Measurements from ENCODE around the gene TJP2. TPM values are rescaled to one million over a fixed set of nuclear protein-coding genes. Genes with fewer than 3 reads are reported as not detected.

The TJP2 gene
- 18.3 and 19.3 TPM in 2 replicates for total RNA-seq (2014; rRNA removed; shearing (Covaris generic))

- DNase-seq (ENCODE audit: low read depth): peak; percentile 80
Observed at GRCh38 chr9:69173891-69174615, at the start of gene TJP2. Gene TJP2 (plus strand): TSS chr9:69174277. CDS start chr9:69174373, 96 bp downstream.

- peak; percentile 90 for DNase-seq (ENCODE audit: low read depth)
Observed at GRCh38 chr9:69130456-69131441, 43.3 kb upstream of the TJP2 start.

- peak; percentile 76 for DNase-seq (ENCODE audit: low read depth)
Observed at GRCh38 chr9:69131682-69132081, 42.4 kb upstream of the TJP2 start.

DNA sequence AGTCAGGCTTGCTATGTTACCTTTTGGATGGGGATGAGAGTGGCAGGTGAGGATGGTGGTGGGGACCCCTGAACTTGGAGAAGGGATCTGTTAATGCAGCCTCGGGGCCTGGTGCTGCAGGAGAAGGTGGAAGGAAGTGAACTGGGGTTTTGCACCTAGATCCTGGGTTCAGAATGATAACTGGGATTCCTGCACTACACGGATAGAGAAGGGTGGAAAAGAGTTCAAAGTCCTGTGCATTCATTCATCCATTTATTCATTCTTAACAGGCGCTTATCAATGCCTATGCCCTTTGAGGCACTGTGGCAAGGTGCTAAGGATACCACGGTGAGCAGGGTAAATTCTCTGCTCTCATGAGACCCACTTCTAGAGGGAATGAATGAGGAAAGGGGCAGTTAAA is 41.7 kb upstream of the TJP2 start:
- DNase-seq (ENCODE audit: low read depth): no peak

- DNase-seq (ENCODE audit: low read depth): no peak
Observed at GRCh38 chr9:69134412-69134811, 39.7 kb upstream of the TJP2 start.

DNA sequence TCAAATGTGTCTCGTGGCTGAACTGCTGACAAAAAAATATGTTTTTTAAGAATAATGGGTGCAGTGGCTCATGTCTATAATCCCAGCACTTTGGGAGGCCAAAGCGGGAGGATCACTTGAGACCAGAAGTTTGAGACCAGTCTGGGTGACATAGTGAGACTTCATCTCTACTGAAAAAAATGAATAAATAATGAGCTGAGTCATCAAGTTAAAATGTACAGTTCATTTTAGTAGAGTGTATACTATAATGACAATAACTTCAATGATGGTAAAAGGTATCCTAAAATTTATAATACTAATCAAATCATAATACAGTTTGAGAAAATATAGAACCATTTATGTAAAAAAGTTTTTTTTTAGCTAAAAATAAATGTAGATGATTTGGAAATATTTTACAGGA is 37.9 kb upstream of the TJP2 start:
- no peak for DNase-seq (ENCODE audit: low read depth)

DNA sequence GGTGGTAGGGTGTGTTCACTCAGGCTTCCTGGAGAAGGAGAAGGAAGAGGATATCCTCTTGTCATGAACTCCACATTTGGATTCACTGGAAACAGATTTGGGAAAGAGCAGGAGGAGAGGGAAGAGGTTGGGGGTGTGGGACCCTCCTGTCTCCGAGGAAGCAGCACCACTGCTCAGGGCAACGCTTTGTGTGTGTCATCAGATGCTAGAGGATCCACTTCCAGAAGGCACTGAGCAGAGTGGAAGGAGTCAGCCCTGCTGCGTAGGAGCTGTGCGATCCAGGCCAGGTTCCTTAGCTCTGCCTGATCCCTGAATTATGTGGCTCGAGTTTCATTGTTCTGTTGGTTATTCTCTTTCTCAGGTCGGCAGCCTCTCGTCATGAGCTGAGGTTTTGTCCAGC is 37.3 kb upstream of the TJP2 start:
- no peak for DNase-seq (ENCODE audit: low read depth)

DNA sequence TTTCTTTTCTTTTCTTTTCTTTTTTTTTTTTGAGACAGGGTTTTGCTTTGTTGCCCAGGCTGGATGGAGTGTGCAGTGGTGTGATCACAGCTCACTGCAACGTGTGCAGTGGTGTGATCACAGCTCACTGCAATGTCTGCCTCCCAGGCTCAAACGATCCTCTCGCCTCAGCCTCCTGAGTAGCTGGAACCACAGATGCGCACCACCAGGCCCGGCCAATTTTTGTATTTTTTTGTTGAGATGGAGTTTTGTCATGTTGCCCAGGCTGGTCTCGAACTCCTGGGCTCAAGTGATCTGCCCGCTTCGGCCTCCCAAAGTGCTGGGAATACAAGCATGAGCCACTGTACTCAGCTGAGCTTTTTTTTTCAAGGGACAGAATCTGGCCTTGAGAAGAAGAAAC is 36.8 kb upstream of the TJP2 start:
- no peak for DNase-seq (ENCODE audit: low read depth)

DNA sequence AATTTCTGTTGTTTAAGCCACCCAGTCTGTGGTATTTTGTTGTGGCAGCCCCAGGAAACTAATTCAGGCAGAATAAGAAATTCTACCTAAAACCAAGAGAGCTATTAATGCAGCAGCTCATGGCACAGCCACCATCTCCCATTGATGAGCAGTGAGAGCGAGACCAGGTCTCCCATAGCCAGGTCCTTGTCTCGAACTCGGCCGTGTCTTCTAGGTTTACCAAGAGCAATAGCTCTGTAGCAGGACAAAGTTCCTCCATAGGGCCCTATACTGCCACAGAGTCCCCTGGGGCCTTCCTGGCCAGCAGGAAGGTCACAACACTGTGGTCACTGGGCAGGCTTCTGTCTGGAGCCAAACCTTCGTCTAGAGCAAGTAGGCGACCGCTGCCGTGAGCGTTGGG is 34.5 kb upstream of the TJP2 start:
- no peak for DNase-seq (ENCODE audit: low read depth)

- DNase-seq (ENCODE audit: low read depth): no peak
Observed at GRCh38 chr9:69140123-69140735, 33.8 kb upstream of the TJP2 start.

GRCh38 chr9:69141851-69142250 is 32.2 kb upstream of the TJP2 start:
- DNase-seq (ENCODE audit: low read depth): no peak

- no peak for DNase-seq (ENCODE audit: low read depth)
Observed at GRCh38 chr9:69143291-69143690, 30.8 kb upstream of the TJP2 start.

DNA sequence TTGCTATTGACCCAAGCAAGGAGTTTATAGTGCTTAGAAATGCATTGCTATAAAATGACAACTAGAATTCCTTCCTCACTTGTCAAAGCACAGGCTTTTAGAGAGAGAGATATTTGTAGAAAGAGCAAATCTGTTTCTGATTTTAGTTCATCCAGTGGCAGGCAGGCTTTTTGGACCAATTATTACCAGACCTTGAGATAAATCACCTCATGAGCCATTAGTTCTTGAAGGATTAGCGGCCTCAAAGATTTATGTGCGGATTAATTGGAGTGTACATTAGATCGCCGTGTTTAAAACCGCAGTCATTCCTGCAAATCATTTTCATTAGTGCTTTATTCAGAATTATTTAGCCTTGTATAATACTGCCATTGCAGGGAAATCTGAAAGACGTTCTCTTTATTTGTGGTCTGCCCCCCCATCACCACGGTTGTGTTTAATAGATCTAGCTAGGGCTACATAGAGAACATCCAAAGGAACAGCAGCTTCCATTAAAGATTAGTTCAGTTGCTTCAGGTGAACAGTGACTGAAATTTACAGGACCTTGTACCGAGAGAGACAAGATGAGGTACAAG is 28.8 kb upstream of the TJP2 start:
- no peak for DNase-seq (ENCODE audit: low read depth)

- DNase-seq (ENCODE audit: low read depth): no peak
Observed at GRCh38 chr9:69147041-69147834, 26.8 kb upstream of the TJP2 start.

DNA sequence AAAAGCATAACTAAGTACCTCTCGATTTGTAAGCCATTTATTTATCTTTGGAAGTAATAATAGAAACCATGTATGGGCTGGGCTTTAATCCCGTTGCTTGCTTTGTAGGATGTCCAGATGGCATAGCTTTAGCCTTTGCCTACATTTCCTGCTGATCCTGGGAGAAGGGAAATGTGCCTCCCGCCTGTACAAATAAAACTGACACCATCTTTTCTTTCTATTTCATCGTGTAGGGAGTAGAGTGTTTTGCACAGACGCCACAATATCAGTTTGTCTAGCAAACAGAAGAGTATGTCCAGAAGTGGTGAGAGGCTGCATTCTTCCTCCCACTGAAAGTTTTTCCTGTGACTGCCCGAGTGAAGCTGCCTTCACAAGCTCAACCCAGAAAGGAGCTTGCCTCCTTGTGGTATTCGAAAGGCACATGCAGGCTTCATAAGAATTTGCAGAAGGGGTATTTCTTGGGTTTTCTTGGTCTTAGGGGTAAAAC is 24.7 kb upstream of the TJP2 start:
- peak; percentile 34 for DNase-seq (ENCODE audit: low read depth)

- no peak for DNase-seq (ENCODE audit: low read depth)
Observed at GRCh38 chr9:69151506-69151905, 22.6 kb upstream of the TJP2 start.

- no peak for DNase-seq (ENCODE audit: low read depth)
Observed at GRCh38 chr9:69153707-69154521, 20.2 kb upstream of the TJP2 start.

- DNase-seq (ENCODE audit: low read depth): no peak
Observed at GRCh38 chr9:69155341-69156030, 18.6 kb upstream of the TJP2 start.

- peak; percentile 38 for DNase-seq (ENCODE audit: low read depth)
Observed at GRCh38 chr9:69157751-69158466, 16.2 kb upstream of the TJP2 start.

Measured in RPMI7951 (cell line).